Duodenal mucosa (tissue), 2 donors: ENCODE results near the gene TAS2R8.
"Not testable (repeated sequence)": the region's sequence is repeated elsewhere in the genome, so short reads cannot be mapped to it uniquely, and the experiment has no call there.

Experiments
- H3K27ac ChIP-seq: one replicate; pipeline ENCODE4 v1.7.0; 2013; ENCODE audit warnings: low read depth, low read length
- H3K27me3 ChIP-seq, 2 donors: one replicate each; pipeline ENCODE4 v1.7.0; 2013; ENCODE audit warnings: low read length in 2 of 2, control low read depth in 1 of 2; ENCODE audit not compliant: insufficient read depth in 2 of 2, control insufficient read depth in 1 of 2
- H3K36me3 ChIP-seq, 2 donors: one replicate each; pipeline ENCODE4 v1.7.0; 2013; ENCODE audit warnings: low read length in 2 of 2, control low read depth in 1 of 2; ENCODE audit not compliant: insufficient read depth in 2 of 2, control insufficient read depth in 1 of 2
- H3K4me1 ChIP-seq, 2 donors: one replicate each; pipeline ENCODE4 v1.7.0; 2013; ENCODE audit warnings: low read length in 2 of 2, control low read depth in 1 of 2; ENCODE audit not compliant: insufficient read depth in 2 of 2, control insufficient read depth in 1 of 2
- H3K4me3 ChIP-seq, 2 donors: one replicate each; pipeline ENCODE4 v1.7.0; 2013; ENCODE audit warnings: low read length in 2 of 2, low read depth in 1 of 2
- H3K9ac ChIP-seq, 2 donors: one replicate each; pipeline ENCODE4 v1.7.0; 2013; ENCODE audit warnings: low read length in 2 of 2, low read depth in 1 of 2
- H3K9me3 ChIP-seq, 2 donors: one replicate each; pipeline ENCODE4 v1.7.0; 2013; ENCODE audit warnings: low read length in 2 of 2, control low read depth in 1 of 2; ENCODE audit not compliant: control insufficient read depth in 1 of 2

The TAS2R8 gene

GRCh38 chr12:10824957-10825356, 17.9 kb upstream of the TAS2R8 start:
- Histone ChIP-seq H3K9me3 (no peaks in the 10 kb centered on the region), H3K27me3 (no peaks in the 10 kb centered on the region), H3K9ac (no peak overlapping the region), H3K4me3 (no peak overlapping the region), H3K36me3 (no peaks in the 10 kb centered on the region), H3K27ac (no peak overlapping the region), H3K4me1 (no peaks in the 10 kb centered on the region)

GRCh38 chr12:10811883-10812536, 4.9 kb upstream of the TAS2R8 start:
- no peaks in the 10 kb centered on the region for H3K36me3 ChIP-seq

GRCh38 chr12:10810068-10810467, 3.0 kb upstream of the TAS2R8 start, which contains the start of gene TAS2R9:
Gene TAS2R9, minus strand, starts transcription at chr12:10810168. Its CDS starts 93 bp downstream, at chr12:10810075.
- no peaks in the 10 kb centered on the region for H3K36me3 ChIP-seq
- H3K9me3 ChIP-seq = no peaks in the 10 kb centered on the region
- H3K4me3 ChIP-seq = no peak within 1 kb of the TSS
- no peaks in the 10 kb centered on the region for H3K27me3 ChIP-seq
- no peaks in the 10 kb centered on the region for H3K4me1 ChIP-seq
- H3K27ac ChIP-seq = no peak within 1 kb of the TSS
- H3K9ac ChIP-seq = no peak within 1 kb of the TSS

More at GRCh38 chr12:10811883-10812536, 4.9 kb upstream of the TAS2R8 start:
- Histone ChIP-seq H3K27me3 (no peaks in the 10 kb centered on the region), H3K9me3 (no peaks in the 10 kb centered on the region), H3K4me3 (no peak overlapping the region), H3K9ac (no peak overlapping the region), H3K4me1 (no peaks in the 10 kb centered on the region), H3K27ac (no peak overlapping the region)

DNA sequence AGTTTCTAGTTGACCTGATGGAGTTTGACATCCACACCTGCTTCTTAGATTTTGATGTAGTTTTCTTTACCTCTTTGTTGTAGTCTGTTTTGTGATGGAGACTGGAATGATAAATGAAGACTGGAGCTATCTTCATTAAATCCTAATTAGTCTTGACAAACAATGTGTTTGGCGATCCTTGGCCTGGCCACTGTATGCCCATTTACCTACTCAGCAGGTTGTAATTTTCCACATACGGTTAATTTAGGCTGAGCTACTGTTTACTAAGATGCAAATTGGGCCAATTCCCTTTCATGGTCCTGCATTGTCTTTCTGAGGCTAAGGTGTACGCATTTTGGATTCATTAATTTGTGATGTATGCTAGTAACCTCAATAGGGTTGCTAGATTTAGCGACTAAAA, 4.5 kb downstream of the TAS2R8 start, which contains the start of gene TAS2R7:
TSS of gene TAS2R7 (minus strand) at position 41 of the 400 bp plus-strand sequence. CDS start 57 bp downstream, outside the sequence.
- Histone ChIP-seq H3K4me3 (no peak within 1 kb of the TSS), H3K27me3 (no peaks in the 10 kb centered on the region), H3K9me3 (no peaks in the 10 kb centered on the region), H3K27ac (no peak within 1 kb of the TSS), H3K4me1 (no peaks in the 10 kb centered on the region), H3K36me3 (no peaks in the 10 kb centered on the region), H3K9ac (no peak within 1 kb of the TSS)

DNA sequence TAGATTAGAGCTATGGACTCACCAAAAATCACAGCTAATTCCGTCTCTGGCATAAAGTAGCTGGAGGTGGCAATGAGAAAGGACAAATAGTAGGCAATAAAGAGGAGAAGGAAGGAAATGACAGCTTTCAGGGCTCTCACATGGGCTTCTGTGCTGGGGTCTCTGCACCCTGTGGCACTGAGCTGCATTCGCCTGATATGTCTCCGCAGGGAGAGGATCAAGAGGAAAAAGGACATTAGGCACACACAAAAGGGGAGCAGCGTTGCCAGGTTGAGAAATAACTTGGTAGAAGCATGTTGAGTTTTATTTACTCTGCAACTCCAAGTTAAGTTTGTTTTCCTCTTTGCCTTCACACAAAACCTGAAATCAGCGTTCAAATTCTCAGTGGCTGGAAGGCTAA, 5.3 kb downstream of the TAS2R8 start:
- Histone ChIP-seq H3K27ac (no peak overlapping the region), H3K36me3 (no peaks in the 10 kb centered on the region), H3K9me3 (no peaks in the 10 kb centered on the region)

GRCh38 chr12:10794222-10794621, 12.9 kb downstream of the TAS2R8 start:
- Histone ChIP-seq H3K4me1 (no peaks in the 10 kb centered on the region), H3K36me3 (no peaks in the 10 kb centered on the region), H3K27ac (no peak overlapping the region), H3K4me3 (no peak overlapping the region), H3K27me3 (no peaks in the 10 kb centered on the region), H3K9me3 (no peaks in the 10 kb centered on the region), H3K9ac (no peak overlapping the region)

More for the DNA sequence above, 5.3 kb downstream of the TAS2R8 start:
- Histone ChIP-seq H3K4me1 (no peaks in the 10 kb centered on the region), H3K4me3 (no peak overlapping the region), H3K27me3 (no peaks in the 10 kb centered on the region), H3K9ac (no peak overlapping the region)

DNA sequence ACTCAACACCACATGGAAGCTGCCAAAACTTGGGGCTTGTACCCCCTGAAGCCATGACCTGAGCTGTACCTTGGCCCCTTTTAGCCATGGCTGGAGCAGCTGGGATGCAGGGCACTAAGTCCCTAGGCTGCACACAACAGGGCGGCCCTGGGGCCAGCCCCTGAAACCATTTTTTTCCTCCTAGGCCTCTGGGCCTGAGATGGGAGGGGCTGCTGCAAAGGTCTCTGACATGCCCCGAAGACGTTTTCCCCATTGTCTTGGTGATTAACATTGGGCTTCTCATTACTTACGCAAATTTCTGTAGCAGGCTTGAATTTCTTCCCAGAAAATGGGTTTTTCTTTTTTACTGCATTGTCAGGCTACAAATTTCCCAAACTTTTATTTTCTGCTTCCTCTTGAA, 15.3 kb downstream of the TAS2R8 start:
- not testable (repeated sequence) for H3K9ac ChIP-seq, H3K4me1 ChIP-seq

GRCh38 chr12:10783252-10783651, 23.8 kb downstream of the TAS2R8 start:
- Histone ChIP-seq H3K27ac (no peak overlapping the region), H3K4me3 (no peak overlapping the region), H3K9ac (no peak overlapping the region), H3K4me1 (no peaks in the 10 kb centered on the region), H3K9me3 (no peaks in the 10 kb centered on the region), H3K36me3 (no peaks in the 10 kb centered on the region), H3K27me3 (no peaks in the 10 kb centered on the region)

More for the DNA sequence above, 15.3 kb downstream of the TAS2R8 start:
- H3K36me3 ChIP-seq, H3K27ac ChIP-seq, H3K27me3 ChIP-seq, H3K9me3 ChIP-seq, H3K4me3 ChIP-seq: not testable (repeated sequence)

DNA sequence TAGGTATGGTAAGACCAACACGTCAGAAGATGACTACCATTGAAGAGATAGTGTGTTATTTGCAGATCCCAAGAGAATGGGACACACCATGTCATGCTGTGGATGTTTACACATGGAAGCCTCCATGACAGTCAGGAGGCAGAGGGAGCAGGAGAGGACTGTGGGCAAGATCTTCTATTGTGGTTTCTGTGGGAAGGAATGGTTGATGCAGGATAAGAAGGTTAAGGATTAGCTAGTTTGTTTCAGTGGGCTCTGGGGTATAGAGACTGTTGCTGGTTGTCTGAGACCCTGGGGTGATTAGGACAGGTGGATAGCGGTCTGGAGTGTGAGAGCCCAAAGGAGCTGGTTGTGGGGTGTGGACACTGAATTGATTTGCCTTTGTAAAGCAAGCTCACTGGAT, 28.0 kb downstream of the TAS2R8 start:
- H3K27me3 ChIP-seq = peaks cover 3 to 4% of the 10 kb centered on the region in 2 donors
- H3K4me1 ChIP-seq = no peaks in the 10 kb centered on the region
- no peaks in the 10 kb centered on the region for H3K36me3 ChIP-seq
- H3K4me3 ChIP-seq = no peak overlapping the region
- H3K27ac ChIP-seq = no peak overlapping the region
- no peak overlapping the region for H3K9ac ChIP-seq
- no peaks in the 10 kb centered on the region for H3K9me3 ChIP-seq

GRCh38 chr12:10771132-10771733, 35.9 kb downstream of the TAS2R8 start:
- no peaks in the 10 kb centered on the region for H3K36me3 ChIP-seq
- H3K4me3 ChIP-seq = no peak overlapping the region
- H3K27ac ChIP-seq = no peak overlapping the region
- no peak overlapping the region for H3K9ac ChIP-seq
- no peaks in the 10 kb centered on the region for H3K4me1 ChIP-seq
- no peaks in the 10 kb centered on the region for H3K9me3 ChIP-seq
- H3K27me3 ChIP-seq = peaks cover 20 to 39% of the 10 kb centered on the region in 2 donors
